Gastrocnemius medialis (tissue), 4 donors: ENCODE measurements around the gene PWWP2B. TPM values are rescaled to one million over a fixed set of nuclear protein-coding genes. Genes with fewer than 3 reads are reported as not detected.
A peak's percentile ranks its signal among the peaks of the same experiment; 100 is the strongest.

Source experiments
- ATAC-seq, 2 donors: fragments of 150-250 bp; one replicate each; pipeline ENCODE4 v1.9.1; 2016
- DNase-seq, 2 donors: peaks; one replicate each; pipeline ENCODE4 v3.0.0-alpha.2; 2019
- H3K27ac ChIP-seq, 4 donors: fragments of 200-600 bp; sonication (generic); 1 replicate in 1 of 4; 2 replicates in 3 of 4; pipeline ENCODE4 v1.5.1; 2016 to 2018; ENCODE audit warnings: mild to moderate bottlenecking in 2 of 4, moderate library complexity in 1 of 4
- H3K27me3 ChIP-seq, 3 donors: fragments of 200-600 bp; sonication (generic) in 2 of 3; 1 replicate in 1 of 3; 2 replicates in 2 of 3; pipeline versions ENCODE4 v1.5.1 to v1.6.0; 2016 to 2019; ENCODE audit warnings: mild to moderate bottlenecking in 1 of 3, moderate library complexity in 1 of 3
- H3K36me3 ChIP-seq, 2 donors: fragments of 200-600 bp; sonication (generic) in 1 of 2; one replicate each; pipeline ENCODE4 v1.5.1; 2017 to 2018
- H3K4me1 ChIP-seq, 2 donors: fragments of 200-600 bp; sonication (generic) in 1 of 2; one replicate each; pipeline ENCODE4 v1.5.1; 2016 to 2017; ENCODE audit warnings: mild to moderate bottlenecking in 2 of 2
- H3K4me3 ChIP-seq, 4 donors: fragments of 200-600 bp; sonication (generic) in 3 of 4; 1 replicate in 1 of 4; 2 replicates in 3 of 4; pipeline ENCODE4 v1.5.1; 2016 to 2019; ENCODE audit warnings: mild to moderate bottlenecking in 2 of 4
- H3K9me3 ChIP-seq, 3 donors: fragments of 200-600 bp; sonication (generic) in 2 of 3; 1 replicate in 1 of 3; 2 replicates in 2 of 3; pipeline ENCODE4 v1.5.1; 2016 to 2019
- POLR2A ChIP-seq, 2 donors: fragments of 450-650 bp; IDR thresholded peaks; one replicate each; pipeline ENCODE4 v1.6.1; 2017; ENCODE audit warnings: antibody characterized with exemption in 2 of 2, mild to moderate bottlenecking in 2 of 2, moderate library complexity in 2 of 2
- in situ Hi-C, 4 donors: fragments of 200-750 bp; cut with MboI; loops; one replicate each; pipeline versions ENCODE4 v1.15.0 to v1.8.0; 2017; ENCODE audit warnings: low sequenced_read_pairs in 4 of 4
- intact Hi-C: fragments of 100-400 bp; cut with DNase I; formaldehyde crosslinking; loops from one replicate; pipeline ENCODE4 v1.15.1; 2023; ENCODE audit warnings: low total_unique reads
- total RNA-seq, 4 donors: library from RNA; depleted of rRNA; stranded (reverse); fragments of >200 nt; gene quantifications; one replicate each; pipeline versions ENCODE4 v1.1.0 to v1.2.3, GENCODE V29; 2016
- TF ChIP-seq, protein P1 (sequence below), 5 experiments: fragments of 450-650 bp in 3 of 5; fragments of 200-600 bp in 2 of 5; sonication (generic) in 2 of 5; IDR thresholded peaks in 4 of 5; conservative IDR thresholded peaks in 1 of 5; 1 replicate in 4 of 5; 2 replicates in 1 of 5; pipeline ENCODE4 v1.5.1; 2016 to 2019; ENCODE audit warnings: antibody characterized with exemption in 5 of 5, mild to moderate bottlenecking in 3 of 5, moderate library complexity in 3 of 5

Gene PWWP2B
- total RNA-seq, 4 donors from 2014 or later, result 22.7 to 30.9 (median 24.4) TPM

DNA sequence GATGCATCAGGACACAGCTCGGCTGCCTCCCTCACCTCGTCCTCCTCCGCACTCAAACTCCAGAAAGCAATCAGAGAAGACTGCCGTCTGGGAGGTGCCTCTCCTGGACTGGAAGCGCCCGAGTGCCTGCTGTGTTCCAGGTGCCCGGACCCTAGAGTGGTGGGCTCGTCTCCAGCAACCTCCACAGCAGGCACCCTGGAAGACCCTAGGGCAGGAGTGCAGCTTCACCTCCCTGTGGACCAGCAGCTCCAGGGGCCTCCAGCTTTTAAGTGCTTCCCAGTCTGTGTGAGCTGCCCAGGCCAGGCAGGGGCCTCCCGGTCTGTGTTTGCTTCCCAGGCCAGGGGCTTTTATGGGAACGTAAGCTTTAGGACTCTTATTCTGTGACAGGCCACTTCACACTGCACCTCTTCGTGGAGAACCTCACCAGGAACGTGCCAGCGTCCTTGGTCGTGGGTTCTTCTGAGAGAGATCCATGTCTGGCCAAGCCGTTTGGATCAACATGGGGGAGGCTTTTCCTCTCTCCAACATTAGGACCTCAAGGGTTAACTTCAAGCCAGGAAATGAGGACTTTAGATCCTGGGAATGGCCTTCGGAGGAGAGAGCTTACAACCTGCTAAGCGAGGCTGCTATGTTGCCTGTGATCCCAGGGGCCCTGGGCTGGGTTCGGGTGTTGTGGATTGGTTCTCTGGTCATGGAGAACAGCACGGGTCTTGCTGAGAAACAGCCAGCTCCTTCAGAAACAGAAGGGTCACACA lies 5.9 kb upstream of the PWWP2B start:
- intact Hi-C loops (loop anchor here (10.0 kb wide), 1 partner anchor 184 kb away; no protein-coding TSS in a partner anchor), in situ Hi-C loops (loop anchor here in 3 of 4 donors (5.0 to 25.0 kb wide), 3 partner anchors 51 to 246 kb away; partner anchors contain the start of gene INPP5A (in 1 of the 3))
- H3K4me1 ChIP-seq, result peaks cover 5 to 20% of the 10 kb centered on the region in 2 donors
- H3K36me3 ChIP-seq, result no peaks in the 10 kb centered on the region
- no peaks in the 10 kb centered on the region for H3K27me3 ChIP-seq
- H3K4me3 ChIP-seq, result no peak overlapping the region
- H3K27ac ChIP-seq, result no peak overlapping the region
- peak in 1 of 2 donors; percentile 9 for DNase-seq
- TF ChIP-seq, protein P1, sequence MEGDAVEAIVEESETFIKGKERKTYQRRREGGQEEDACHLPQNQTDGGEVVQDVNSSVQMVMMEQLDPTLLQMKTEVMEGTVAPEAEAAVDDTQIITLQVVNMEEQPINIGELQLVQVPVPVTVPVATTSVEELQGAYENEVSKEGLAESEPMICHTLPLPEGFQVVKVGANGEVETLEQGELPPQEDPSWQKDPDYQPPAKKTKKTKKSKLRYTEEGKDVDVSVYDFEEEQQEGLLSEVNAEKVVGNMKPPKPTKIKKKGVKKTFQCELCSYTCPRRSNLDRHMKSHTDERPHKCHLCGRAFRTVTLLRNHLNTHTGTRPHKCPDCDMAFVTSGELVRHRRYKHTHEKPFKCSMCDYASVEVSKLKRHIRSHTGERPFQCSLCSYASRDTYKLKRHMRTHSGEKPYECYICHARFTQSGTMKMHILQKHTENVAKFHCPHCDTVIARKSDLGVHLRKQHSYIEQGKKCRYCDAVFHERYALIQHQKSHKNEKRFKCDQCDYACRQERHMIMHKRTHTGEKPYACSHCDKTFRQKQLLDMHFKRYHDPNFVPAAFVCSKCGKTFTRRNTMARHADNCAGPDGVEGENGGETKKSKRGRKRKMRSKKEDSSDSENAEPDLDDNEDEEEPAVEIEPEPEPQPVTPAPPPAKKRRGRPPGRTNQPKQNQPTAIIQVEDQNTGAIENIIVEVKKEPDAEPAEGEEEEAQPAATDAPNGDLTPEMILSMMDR (IDR thresholded peaks at IDR 0.05 in 4 of 5, conservative IDR thresholded peaks at IDR 0.05 in 1 of 5), result no peak
- no peak for TF ChIP-seq POLR2A (IDR thresholded peaks at IDR 0.05)
- ATAC-seq, result no peak
- no peaks in the 10 kb centered on the region for H3K9me3 ChIP-seq

DNA sequence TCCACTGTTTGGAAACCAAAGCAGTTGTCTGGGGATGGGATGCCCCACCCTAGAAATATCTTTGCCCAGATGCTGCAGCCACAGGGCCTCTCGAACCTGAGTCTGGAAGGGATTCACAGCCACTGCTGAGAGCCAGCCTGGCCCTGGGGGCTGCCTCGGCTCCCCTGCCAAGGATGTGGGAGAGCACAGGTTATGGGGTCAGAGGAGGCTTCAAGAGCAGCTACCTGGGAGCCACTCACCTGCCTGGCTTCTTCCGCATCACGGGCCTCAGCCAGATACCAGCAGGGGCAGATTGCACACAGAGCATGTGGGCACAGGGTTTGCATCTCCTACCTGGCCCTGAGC lies 5.4 kb upstream of the PWWP2B start:
- in situ Hi-C loops (loop anchor here in 3 of 4 donors (5.0 to 25.0 kb wide), 3 partner anchors 51 to 246 kb away; partner anchors contain the start of gene INPP5A (in 1 of the 3)), intact Hi-C loops (loop anchor here (10.0 kb wide), 1 partner anchor 183 kb away; no protein-coding TSS in a partner anchor)
- no peak overlapping the region for H3K27ac ChIP-seq
- no peak overlapping the region for H3K4me3 ChIP-seq
- ATAC-seq (no peak), DNase-seq (peak in 1 of 2 donors; percentile 9)
- H3K4me1 ChIP-seq, result peaks cover 5 to 21% of the 10 kb centered on the region in 2 donors
- TF ChIP-seq, protein P1 (IDR thresholded peaks at IDR 0.05 in 4 of 5, conservative IDR thresholded peaks at IDR 0.05 in 1 of 5), result no peak
- no peak for TF ChIP-seq POLR2A (IDR thresholded peaks at IDR 0.05)
- no peaks in the 10 kb centered on the region for H3K27me3 ChIP-seq
- no peaks in the 10 kb centered on the region for H3K36me3 ChIP-seq
- H3K9me3 ChIP-seq, result no peaks in the 10 kb centered on the region

DNA sequence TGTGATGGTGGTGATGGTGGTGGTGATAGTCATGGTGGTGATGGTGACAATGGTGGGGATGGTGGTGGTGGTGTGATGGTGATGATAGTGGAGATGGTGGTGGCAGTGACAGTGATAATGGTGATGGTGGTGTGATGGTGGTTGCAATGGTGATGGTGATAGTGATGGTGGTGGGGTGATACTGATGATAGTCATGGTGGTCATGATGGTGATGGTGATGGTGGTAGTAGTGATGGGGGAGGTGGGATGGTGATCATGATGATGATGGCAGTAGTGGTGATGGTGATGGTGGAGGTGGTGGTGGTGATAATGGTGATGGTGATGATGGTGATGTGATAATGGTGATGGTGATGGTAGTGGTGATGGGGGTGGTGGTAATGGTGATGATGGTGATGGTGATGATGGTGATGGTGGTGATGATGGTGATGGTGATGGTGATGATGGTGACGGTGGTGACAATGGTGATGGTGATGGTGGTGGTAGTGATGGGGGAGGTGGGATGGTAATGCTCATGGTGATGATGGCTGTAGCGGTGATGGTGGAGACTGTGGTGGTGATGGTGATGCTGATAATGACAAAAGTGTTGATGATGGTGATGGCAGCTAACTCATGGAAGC lies 4.7 kb upstream of the PWWP2B start:
- ATAC-seq, result no peak
- intact Hi-C loops, result loop anchor here (10.0 kb wide), 1 partner anchor 183 kb away; no protein-coding TSS in a partner anchor

More for the DNA sequence above, 4.7 kb upstream of the PWWP2B start:
- in situ Hi-C loops, result loop anchor here in 3 of 4 donors (5.0 to 25.0 kb wide), 3 partner anchors 50 to 245 kb away; partner anchors contain the start of gene INPP5A (in 1 of the 3)
- Histone ChIP-seq H3K27ac (no peak overlapping the region), H3K36me3 (no peaks in the 10 kb centered on the region), H3K27me3 (no peaks in the 10 kb centered on the region), H3K4me3 (no peak overlapping the region), H3K9me3 (no peaks in the 10 kb centered on the region), H3K4me1 (peaks cover 5 to 21% of the 10 kb centered on the region in 2 donors)
- TF ChIP-seq, protein P1 (IDR thresholded peaks at IDR 0.05 in 4 of 5, conservative IDR thresholded peaks at IDR 0.05 in 1 of 5), result no peak
- no peak for TF ChIP-seq POLR2A (IDR thresholded peaks at IDR 0.05)
- DNase-seq, result peak in 1 of 2 donors; percentile 6
